Choroid plexus epithelial cell (primary cell): ENCODE results near the gene FTSJ3.
A peak's percentile ranks its signal among the peaks of the same experiment; 100 is the strongest.

ENCODE experiments used
- DNase-seq: peaks from one replicate; pipeline ENCODE4 v3.0.0-alpha.2; 2010; ENCODE audit warnings: low read depth
- H3K4me3 ChIP-seq: 2 replicates; pipeline ENCODE4 v1.5.1; 2011; ENCODE audit warnings: low read depth, mild to moderate bottlenecking, control low read depth, low read length, moderate library complexity
- CTCF ChIP-seq: conservative IDR thresholded peaks from 2 replicates; pipeline ENCODE4 v1.5.1; 2011; ENCODE audit warnings: low read depth, mild to moderate bottlenecking, control low read depth, inconsistent platforms, low read length, moderate library complexity

FTSJ3 gene

GRCh38 chr17:63780928-63781327, 46.5 kb downstream of the FTSJ3 start:
- H3K4me3 ChIP-seq: no peak overlapping the region
- DNase-seq: no peak
- TF ChIP-seq CTCF: no peak

DNA sequence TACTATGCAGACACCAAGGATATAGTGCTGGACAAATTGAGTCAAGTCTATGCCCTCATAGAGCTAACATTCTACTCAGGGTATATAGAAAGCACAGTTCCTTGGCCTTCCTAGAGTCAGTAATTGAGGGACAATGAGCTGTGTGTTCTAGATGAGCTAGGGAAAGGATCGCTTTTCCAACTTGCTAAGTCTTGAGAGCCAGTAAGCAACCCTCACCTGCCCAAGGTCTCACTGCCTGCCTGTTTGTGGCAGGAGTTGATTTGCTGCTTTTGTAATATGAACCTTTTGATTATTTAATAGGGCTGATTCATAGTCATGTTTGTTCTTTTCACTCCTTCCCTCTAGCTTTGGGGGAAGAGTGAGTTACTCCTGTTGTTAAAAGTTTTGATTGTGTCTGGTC, 47.0 kb downstream of the FTSJ3 start:
- TF ChIP-seq CTCF: no peak
- peak; percentile 48 for DNase-seq
- H3K4me3 ChIP-seq: no peak overlapping the region

DNA sequence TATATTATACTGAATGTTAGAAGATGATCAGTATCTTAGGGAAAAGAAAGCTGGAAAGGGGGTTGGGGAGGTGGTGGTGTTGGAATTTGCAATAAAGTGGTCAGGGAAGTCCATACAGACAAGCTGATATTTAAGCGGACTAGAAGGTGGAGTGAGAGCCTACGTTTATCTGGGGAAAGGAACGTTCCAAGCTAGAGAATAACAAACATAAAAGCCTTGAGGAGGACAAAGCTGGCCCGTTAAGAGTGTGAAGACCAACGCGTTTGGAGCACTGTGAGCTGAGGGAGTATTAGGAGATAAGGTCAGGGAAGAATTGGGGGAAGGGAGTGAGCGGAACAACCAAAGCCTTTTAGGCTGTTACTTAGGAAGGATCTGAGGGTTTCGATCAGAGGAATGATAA, 52.0 kb downstream of the FTSJ3 start:
- DNase-seq: no peak
- no peak for TF ChIP-seq CTCF
- H3K4me3 ChIP-seq: peak overlapping the region; percentile 72

DNA sequence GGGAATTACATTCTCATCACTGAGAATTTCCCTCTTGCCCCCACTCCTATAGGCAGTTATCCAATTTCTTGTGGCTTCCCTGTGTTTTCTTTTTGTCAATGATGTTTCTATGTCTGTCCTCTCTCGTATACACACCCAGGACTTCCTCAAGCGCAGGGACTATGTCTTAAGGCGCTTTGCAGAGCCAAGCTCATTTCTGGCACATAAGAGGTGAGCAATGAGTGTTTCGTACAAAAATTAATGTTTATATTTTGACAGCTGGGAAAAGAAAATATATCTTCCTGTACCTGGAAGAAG, 52.5 kb downstream of the FTSJ3 start:
- no peak for DNase-seq
- no peak for TF ChIP-seq CTCF
- peak overlapping the region; percentile 72 for H3K4me3 ChIP-seq

- DNase-seq: peak; percentile 67
- TF ChIP-seq CTCF: peak; percentile 32
- peak within 1 kb of the TSS; percentile 72 for H3K4me3 ChIP-seq
These were observed 53.1 kb downstream of the FTSJ3 start, which contains the start of gene DDX42 for GRCh38 chr17:63774141-63774968. Gene DDX42 (plus strand): TSS chr17:63774170. CDS start chr17:63787050, 12,880 bp downstream.

GRCh38 chr17:63773272-63774140, 54.0 kb downstream of the FTSJ3 start, which contains the start of gene CCDC47:
Gene CCDC47 (minus strand): TSS chr17:63773597. CDS start chr17:63766175, 7,422 bp downstream.
- peak within 1 kb of the TSS; percentile 72 for H3K4me3 ChIP-seq
- peak; percentile 99 for DNase-seq
- no peak for TF ChIP-seq CTCF
